ENCODE measurements around the gene TH. TPM values are rescaled to one million over a fixed set of nuclear protein-coding genes. Genes with fewer than 3 reads are reported as not detected.
A peak's percentile ranks its signal among the peaks of the same experiment; 100 is the strongest.

TH gene
- total and polyA plus RNA-seq, 2 experiments from 2014 or later: 0.34 TPM; not detected in 1

DNA sequence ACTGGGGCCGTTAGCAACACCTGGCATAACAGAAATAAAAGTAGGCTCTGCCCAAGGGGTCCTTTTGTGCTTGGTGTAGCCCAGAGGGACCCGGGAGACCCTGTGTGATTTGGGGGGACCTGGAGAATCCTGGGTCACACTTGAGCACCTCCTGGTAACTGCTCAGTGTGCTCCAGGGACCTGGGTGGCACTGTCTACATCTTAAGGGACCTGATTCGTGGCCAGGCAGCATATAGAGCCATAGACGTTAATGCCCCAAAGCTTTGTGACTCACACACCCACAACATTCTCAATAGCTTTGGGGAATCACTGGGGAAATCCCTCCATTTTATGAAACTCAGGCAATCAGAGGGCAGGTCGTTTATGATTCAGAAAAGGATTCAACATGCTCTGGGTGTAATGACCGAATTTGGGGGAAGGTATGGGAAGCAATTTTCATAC lies 28.8 kb downstream of the TH start:
- H3F3A ChIP-seq (replicated peaks; ENCODE audit: low read depth): no peaks in the 10 kb centered on the region; the same call in 1 of the 2 replicates
- Mint-ChIP-seq H3K4me3 (no peak overlapping the region), H3K27ac (no peak overlapping the region), H3K4me1 (peaks cover 9% of the 10 kb centered on the region; the same call in 2 of the 3 replicates), H3K36me3 (ENCODE audit: low read depth) (no peaks in the 10 kb centered on the region), H3K27me3 (ENCODE audit: insufficient read depth, low read depth, poor library complexity) (peaks cover 84% of the 10 kb centered on the region), H3K9me3 (peaks cover 6% of the 10 kb centered on the region; the same call in 1 of the 3 replicates)
- no peak for TF ChIP-seq ZNF114 (CRISPR knock-in tag; IDR thresholded peaks at IDR 0.05)
- peak; percentile 50 for TF ChIP-seq EZH2phosphoT487 (IDR thresholded peaks at IDR 0.05; ENCODE audit: unreplicated experiment)
- TF ChIP-seq, protein P1, sequence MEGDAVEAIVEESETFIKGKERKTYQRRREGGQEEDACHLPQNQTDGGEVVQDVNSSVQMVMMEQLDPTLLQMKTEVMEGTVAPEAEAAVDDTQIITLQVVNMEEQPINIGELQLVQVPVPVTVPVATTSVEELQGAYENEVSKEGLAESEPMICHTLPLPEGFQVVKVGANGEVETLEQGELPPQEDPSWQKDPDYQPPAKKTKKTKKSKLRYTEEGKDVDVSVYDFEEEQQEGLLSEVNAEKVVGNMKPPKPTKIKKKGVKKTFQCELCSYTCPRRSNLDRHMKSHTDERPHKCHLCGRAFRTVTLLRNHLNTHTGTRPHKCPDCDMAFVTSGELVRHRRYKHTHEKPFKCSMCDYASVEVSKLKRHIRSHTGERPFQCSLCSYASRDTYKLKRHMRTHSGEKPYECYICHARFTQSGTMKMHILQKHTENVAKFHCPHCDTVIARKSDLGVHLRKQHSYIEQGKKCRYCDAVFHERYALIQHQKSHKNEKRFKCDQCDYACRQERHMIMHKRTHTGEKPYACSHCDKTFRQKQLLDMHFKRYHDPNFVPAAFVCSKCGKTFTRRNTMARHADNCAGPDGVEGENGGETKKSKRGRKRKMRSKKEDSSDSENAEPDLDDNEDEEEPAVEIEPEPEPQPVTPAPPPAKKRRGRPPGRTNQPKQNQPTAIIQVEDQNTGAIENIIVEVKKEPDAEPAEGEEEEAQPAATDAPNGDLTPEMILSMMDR (conservative IDR thresholded peaks at IDR 0.05; ENCODE audit: low read depth in 2 of 2): no peak
- TF ChIP-seq STAT1 (IDR thresholded peaks at IDR 0.05; ENCODE audit: unreplicated experiment): no peak
- TF ChIP-seq, protein P2, sequence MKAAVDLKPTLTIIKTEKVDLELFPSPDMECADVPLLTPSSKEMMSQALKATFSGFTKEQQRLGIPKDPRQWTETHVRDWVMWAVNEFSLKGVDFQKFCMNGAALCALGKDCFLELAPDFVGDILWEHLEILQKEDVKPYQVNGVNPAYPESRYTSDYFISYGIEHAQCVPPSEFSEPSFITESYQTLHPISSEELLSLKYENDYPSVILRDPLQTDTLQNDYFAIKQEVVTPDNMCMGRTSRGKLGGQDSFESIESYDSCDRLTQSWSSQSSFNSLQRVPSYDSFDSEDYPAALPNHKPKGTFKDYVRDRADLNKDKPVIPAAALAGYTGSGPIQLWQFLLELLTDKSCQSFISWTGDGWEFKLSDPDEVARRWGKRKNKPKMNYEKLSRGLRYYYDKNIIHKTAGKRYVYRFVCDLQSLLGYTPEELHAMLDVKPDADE (IDR thresholded peaks at IDR 0.05): no peak
- peak; percentile 92 for TF ChIP-seq EZH2 (IDR thresholded peaks at IDR 0.05; ENCODE audit: low read depth, unreplicated experiment)
- no peak for TF ChIP-seq CREB1 (CRISPR knock-in tag; IDR thresholded peaks at IDR 0.05; ENCODE audit: low read depth)
- TF ChIP-seq POLR2AphosphoS5 (IDR thresholded peaks at IDR 0.05; ENCODE audit: low read depth): no peak
- TF ChIP-seq, protein P3, sequence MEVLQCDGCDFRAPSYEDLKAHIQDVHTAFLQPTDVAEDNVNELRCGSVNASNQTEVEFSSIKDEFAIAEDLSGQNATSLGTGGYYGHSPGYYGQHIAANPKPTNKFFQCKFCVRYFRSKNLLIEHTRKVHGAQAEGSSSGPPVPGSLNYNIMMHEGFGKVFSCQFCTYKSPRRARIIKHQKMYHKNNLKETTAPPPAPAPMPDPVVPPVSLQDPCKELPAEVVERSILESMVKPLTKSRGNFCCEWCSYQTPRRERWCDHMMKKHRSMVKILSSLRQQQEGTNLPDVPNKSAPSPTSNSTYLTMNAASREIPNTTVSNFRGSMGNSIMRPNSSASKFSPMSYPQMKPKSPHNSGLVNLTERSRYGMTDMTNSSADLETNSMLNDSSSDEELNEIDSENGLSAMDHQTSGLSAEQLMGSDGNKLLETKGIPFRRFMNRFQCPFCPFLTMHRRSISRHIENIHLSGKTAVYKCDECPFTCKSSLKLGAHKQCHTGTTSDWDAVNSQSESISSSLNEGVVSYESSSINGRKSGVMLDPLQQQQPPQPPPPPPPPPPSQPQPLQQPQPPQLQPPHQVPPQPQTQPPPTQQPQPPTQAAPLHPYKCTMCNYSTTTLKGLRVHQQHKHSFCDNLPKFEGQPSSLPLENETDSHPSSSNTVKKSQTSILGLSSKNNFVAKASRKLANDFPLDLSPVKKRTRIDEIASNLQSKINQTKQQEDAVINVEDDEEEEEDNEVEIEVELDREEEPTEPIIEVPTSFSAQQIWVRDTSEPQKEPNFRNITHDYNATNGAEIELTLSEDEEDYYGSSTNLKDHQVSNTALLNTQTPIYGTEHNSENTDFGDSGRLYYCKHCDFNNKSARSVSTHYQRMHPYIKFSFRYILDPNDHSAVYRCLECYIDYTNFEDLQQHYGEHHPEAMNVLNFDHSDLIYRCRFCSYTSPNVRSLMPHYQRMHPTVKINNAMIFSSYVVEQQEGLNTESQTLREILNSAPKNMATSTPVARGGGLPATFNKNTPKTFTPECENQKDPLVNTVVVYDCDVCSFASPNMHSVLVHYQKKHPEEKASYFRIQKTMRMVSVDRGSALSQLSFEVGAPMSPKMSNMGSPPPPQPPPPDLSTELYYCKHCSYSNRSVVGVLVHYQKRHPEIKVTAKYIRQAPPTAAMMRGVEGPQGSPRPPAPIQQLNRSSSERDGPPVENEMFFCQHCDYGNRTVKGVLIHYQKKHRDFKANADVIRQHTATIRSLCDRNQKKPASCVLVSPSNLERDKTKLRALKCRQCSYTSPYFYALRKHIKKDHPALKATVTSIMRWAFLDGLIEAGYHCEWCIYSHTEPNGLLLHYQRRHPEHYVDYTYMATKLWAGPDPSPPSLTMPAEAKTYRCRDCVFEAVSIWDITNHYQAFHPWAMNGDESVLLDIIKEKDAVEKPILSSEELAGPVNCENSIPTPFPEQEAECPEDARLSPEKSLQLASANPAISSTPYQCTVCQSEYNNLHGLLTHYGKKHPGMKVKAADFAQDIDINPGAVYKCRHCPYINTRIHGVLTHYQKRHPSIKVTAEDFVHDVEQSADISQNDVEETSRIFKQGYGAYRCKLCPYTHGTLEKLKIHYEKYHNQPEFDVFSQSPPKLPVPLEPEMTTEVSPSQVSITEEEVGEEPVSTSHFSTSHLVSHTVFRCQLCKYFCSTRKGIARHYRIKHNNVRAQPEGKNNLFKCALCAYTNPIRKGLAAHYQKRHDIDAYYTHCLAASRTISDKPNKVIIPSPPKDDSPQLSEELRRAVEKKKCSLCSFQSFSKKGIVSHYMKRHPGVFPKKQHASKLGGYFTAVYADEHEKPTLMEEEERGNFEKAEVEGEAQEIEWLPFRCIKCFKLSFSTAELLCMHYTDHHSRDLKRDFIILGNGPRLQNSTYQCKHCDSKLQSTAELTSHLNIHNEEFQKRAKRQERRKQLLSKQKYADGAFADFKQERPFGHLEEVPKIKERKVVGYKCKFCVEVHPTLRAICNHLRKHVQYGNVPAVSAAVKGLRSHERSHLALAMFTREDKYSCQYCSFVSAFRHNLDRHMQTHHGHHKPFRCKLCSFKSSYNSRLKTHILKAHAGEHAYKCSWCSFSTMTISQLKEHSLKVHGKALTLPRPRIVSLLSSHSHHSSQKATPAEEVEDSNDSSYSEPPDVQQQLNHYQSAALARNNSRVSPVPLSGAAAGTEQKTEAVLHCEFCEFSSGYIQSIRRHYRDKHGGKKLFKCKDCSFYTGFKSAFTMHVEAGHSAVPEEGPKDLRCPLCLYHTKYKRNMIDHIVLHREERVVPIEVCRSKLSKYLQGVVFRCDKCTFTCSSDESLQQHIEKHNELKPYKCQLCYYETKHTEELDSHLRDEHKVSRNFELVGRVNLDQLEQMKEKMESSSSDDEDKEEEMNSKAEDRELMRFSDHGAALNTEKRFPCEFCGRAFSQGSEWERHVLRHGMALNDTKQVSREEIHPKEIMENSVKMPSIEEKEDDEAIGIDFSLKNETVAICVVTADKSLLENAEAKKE (CRISPR knock-in tag; IDR thresholded peaks at IDR 0.05): no peak
- DNase-seq (ENCODE audit: low spot score) (no peak), ATAC-seq (no peak)
- no peaks in the 10 kb centered on the region for H3K36me3 ChIP-seq (ENCODE audit: insufficient read depth)
- H3K79me2 ChIP-seq (replicated peaks; ENCODE audit: insufficient read depth): no peaks in the 10 kb centered on the region
- H3K4me3 ChIP-seq: no peak overlapping the region
- H3K4me1 ChIP-seq (ENCODE audit: insufficient read depth): peaks cover 11% of the 10 kb centered on the region; the same call in 1 of the 2 replicates
- H3K4me2 ChIP-seq: no peak overlapping the region
- H2AFZ ChIP-seq: no peak overlapping the region
- H3K27ac ChIP-seq (ENCODE audit: low read depth): no peak overlapping the region
- H3K9me2 ChIP-seq (ENCODE audit: insufficient read depth): no peaks in the 10 kb centered on the region
- peaks cover 15% of the 10 kb centered on the region for H4K20me1 ChIP-seq (replicated peaks; ENCODE audit: insufficient read depth)
- H3K27me3 ChIP-seq (ENCODE audit: insufficient read depth): peaks cover 97% of the 10 kb centered on the region

All from GM23338 (cell line).